Right atrium auricular region (tissue), 2 donors: ENCODE measurements around the gene ELAVL2. TPM values are rescaled to one million over a fixed set of nuclear protein-coding genes. Genes with fewer than 3 reads are reported as not detected.
A peak's percentile ranks its signal among the peaks of the same experiment; 100 is the strongest.

Experiments used
- DNase-seq: peaks from one replicate; pipeline ENCODE4 v3.0.0-alpha.2; 2019; ENCODE audit warnings: low spot score
- H3K27ac ChIP-seq, 2 donors: fragments of 200-600 bp; sonication (generic); 1 replicate in 1 of 2; 2 replicates in 1 of 2; pipeline ENCODE4 v1.5.1; 2016 to 2019
- H3K27me3 ChIP-seq, 2 donors: fragments of 200-600 bp; sonication (generic); one replicate each; pipeline versions ENCODE4 v1.5.1 to v1.6.0; 2017 to 2019
- H3K36me3 ChIP-seq: fragments of 200-600 bp; sonication (generic); one replicate; pipeline ENCODE4 v1.5.1; 2016
- H3K4me1 ChIP-seq, 2 donors: fragments of 200-600 bp; sonication (generic); one replicate each; pipeline versions ENCODE4 v1.5.1 to v1.6.0; 2017 to 2019
- H3K4me3 ChIP-seq, 2 donors: fragments of 200-600 bp; sonication (generic); 1 replicate in 1 of 2; 2 replicates in 1 of 2; pipeline ENCODE4 v1.5.1; 2017 to 2019; ENCODE audit warnings: mild to moderate bottlenecking in 1 of 2, moderate library complexity in 1 of 2
- H3K9me3 ChIP-seq, 2 donors: fragments of 200-600 bp; sonication (generic); one replicate each; pipeline ENCODE4 v1.5.1; 2019
- CTCF ChIP-seq, 2 donors: fragments of 200-600 bp; sonication (generic); IDR thresholded peaks; one replicate each; pipeline ENCODE4 v1.5.1; 2019; ENCODE audit warnings: antibody characterized with exemption in 2 of 2
- total RNA-seq, 2 donors: library from RNA; depleted of rRNA; stranded (reverse); fragments of >200 nt; gene quantifications; one replicate each; pipeline ENCODE4 v1.1.0, GENCODE V29; 2016

The ELAVL2 gene
- total RNA-seq, 2 donors from 2014 or later, result 0.24 TPM; not detected in 1

GRCh38 chr9:23823269-23823668 lies 2.8 kb downstream of the ELAVL2 start:
- H3K9me3 ChIP-seq, result no peaks in the 10 kb centered on the region
- H3K27ac ChIP-seq, result no peak overlapping the region
- H3K36me3 ChIP-seq, result no peaks in the 10 kb centered on the region
- H3K4me3 ChIP-seq, result no peak overlapping the region
- peaks cover 25 to 45% of the 10 kb centered on the region in 2 donors for H3K27me3 ChIP-seq
- TF ChIP-seq CTCF (IDR thresholded peaks at IDR 0.05), result no peak
- H3K4me1 ChIP-seq, result peaks cover 0 to 38% of the 10 kb centered on the region in 2 donors
- no peak for DNase-seq

DNA sequence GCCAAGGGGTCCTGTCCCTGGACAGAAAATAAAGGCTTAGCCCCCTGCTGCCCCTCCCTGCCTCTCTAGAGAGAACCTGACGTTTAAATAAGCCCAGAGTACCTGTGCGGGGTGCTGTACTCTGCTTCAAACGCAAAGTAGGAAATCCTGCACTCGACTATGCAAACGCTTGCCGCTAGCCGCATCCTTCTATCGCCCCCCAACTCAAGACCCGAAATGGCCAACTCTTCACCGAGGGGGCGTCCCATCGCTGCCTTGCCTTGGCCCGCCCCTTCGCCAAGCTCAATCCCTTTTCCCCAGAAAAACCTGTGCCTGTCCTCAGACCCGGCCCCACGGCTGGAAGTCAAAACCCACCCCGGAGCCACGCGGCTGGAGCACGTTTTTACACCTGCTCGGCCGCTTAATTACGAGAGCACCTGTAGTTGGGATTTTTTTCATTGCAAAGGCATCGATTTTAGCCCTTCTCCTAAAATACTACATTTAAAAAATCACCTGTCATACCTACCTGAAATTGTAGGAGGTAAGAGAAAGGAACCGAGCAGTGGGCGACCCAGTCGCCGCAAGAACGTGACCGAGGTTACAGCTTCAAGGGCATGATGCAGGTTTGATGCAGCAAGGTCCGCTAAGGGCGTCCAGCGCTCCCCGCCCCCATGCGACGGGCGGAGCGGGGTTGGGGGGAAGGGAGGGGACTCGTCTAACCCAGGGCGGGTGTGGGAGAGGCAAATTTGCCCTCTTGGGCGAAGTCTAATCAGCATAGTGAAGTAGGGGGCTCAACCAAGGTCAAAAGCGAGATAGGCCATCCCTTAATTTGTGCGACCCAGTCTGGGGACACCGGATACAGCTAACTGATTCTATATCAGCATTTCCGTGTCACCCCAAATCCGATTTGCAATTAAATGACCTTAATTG lies 3.5 kb downstream of the ELAVL2 start:
- Histone ChIP-seq H3K4me3 (peak overlapping the region in 1 of 2 donors; percentile 46), H3K4me1 (peaks cover 0 to 38% of the 10 kb centered on the region in 2 donors), H3K36me3 (no peaks in the 10 kb centered on the region), H3K27me3 (peaks cover 25 to 45% of the 10 kb centered on the region in 2 donors), H3K9me3 (no peaks in the 10 kb centered on the region), H3K27ac (no peak overlapping the region)
- no peak for TF ChIP-seq CTCF (IDR thresholded peaks at IDR 0.05)
- no peak for DNase-seq

DNA sequence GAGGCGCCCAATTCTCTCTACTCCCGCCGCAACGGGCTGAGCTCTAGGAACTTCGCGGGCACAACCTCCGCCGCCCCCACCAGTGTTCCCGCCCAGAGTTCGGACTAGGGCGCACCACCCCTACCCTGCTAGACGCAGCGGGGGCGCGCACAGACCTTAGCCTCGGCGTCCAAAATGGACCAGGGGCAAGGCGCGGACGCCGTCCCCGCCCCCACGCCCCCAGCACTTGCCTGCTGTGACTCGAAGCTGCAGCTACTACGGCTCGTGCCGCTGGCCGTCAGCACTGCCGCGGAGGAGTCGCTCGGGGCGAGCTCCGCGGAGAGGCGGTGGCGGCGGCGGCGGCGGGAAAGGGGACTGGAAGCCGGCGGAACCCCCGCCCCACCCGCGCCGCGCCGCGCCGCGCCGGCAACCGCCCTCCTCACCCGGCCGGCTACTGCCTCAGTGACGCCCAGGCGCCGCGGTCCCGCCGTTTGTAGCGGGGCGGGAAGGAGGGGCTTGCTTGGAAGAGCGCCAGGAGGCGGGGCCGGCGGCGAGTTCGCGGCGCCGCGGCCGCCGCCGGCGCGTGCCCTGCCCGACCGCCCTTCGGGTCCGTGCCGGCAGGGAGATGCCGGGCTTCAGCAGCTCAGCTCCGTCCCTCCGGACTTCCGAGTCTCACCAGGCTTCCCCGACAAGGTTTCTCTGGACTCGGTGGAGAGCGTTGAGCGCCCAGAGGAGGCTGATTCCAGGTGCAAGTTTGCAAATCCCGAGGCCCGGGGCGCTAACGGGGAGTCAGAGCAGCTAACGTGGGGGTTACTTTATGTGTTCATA lies 4.5 kb downstream of the ELAVL2 start:
- no peak for DNase-seq

DNA sequence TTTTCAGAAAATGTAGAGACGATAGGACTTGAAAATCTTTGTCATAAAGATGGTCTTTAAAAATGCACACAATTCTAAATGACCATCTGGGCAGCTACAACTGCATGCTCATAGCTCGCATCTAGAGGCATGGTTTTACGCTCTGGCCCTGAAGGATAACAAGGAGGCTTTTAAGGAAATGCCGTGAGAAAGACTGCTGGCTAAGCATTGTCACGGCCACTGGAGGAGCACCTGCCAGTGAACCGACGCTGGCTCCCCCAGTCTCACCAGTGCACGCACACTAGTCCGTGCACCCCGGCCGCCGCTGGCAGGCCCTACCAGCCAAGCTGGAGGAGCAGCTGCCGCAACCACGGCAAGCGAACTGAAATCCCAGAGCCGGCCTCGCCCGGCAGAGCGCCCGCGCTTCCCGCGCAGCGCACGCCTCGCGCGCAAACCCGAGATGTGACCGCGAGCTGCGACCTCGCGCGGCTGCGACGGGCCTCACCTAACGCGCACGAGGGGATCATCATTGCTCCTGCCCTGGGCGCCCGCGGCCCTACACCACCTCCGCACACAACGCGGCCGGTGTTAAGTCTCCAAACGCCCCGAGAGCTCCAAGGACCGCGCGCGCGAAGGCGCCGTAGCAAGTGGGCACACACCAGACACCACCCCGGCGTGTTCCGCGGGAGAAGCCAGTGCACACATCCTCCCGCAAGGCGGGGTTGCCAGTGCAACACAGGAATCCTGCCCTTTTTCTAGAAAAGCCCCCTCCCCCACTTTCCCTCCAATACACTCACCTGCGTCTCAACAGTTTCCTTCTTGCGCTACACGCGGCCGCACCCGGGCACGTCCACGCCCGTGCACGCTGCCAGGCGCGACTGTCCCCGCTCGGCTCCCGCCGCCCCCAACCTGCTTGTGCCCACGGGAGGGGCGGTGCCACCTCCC lies 5.3 kb downstream of the ELAVL2 start:
- H3K27ac ChIP-seq, result no peak overlapping the region
- H3K27me3 ChIP-seq, result peaks cover 22 to 41% of the 10 kb centered on the region in 2 donors
- peaks cover 0 to 38% of the 10 kb centered on the region in 2 donors for H3K4me1 ChIP-seq
- peak overlapping the region in 1 of 2 donors; percentile 46 for H3K4me3 ChIP-seq
- no peaks in the 10 kb centered on the region for H3K36me3 ChIP-seq
- no peak for TF ChIP-seq CTCF (IDR thresholded peaks at IDR 0.05)
- no peak for DNase-seq
- H3K9me3 ChIP-seq, result no peaks in the 10 kb centered on the region

More for the DNA sequence above, 4.5 kb downstream of the ELAVL2 start:
- TF ChIP-seq CTCF (IDR thresholded peaks at IDR 0.05), result no peak
- H3K36me3 ChIP-seq, result no peaks in the 10 kb centered on the region
- H3K27ac ChIP-seq, result no peak overlapping the region
- peaks cover 0 to 38% of the 10 kb centered on the region in 2 donors for H3K4me1 ChIP-seq
- peak overlapping the region in 1 of 2 donors; percentile 46 for H3K4me3 ChIP-seq
- H3K27me3 ChIP-seq, result peaks cover 22 to 42% of the 10 kb centered on the region in 2 donors
- H3K9me3 ChIP-seq, result no peaks in the 10 kb centered on the region

GRCh38 chr9:23819403-23819802 lies 6.6 kb downstream of the ELAVL2 start:
- TF ChIP-seq CTCF (IDR thresholded peaks at IDR 0.05), result no peak
- peaks cover 22 to 39% of the 10 kb centered on the region in 2 donors for H3K27me3 ChIP-seq
- no peak overlapping the region for H3K27ac ChIP-seq
- no peaks in the 10 kb centered on the region for H3K36me3 ChIP-seq
- DNase-seq, result no peak
- no peaks in the 10 kb centered on the region for H3K9me3 ChIP-seq
- peaks cover 0 to 26% of the 10 kb centered on the region in 2 donors for H3K4me1 ChIP-seq
- H3K4me3 ChIP-seq, result no peak overlapping the region
